Putamen (tissue), 1 donor: ENCODE data around the gene AGAP2.

Experiments
- DNase-seq: peaks from one replicate; pipeline ENCODE4 v3.0.0-alpha.2; 2016; ENCODE audit warnings: low spot score

Gene AGAP2

DNA sequence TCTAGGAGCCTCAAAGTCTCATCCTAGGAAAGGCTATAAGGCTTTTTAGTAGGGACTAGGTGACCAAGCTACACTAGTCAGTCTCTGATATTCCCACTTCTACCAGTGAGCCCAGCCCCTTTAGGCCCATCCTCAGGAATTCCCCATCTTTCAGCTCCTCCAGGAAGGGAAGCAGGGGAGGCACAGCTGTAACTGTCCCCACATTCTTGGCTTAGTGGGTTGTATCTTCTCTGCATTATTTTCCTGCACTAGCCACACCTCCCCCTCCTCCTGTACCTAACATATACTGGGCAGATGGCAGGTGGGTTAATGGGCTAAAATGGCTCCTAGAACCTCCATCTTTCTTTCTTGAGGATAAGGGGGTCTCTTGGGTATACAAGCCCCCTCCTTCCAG lies 28.8 kb upstream of the AGAP2 start:
- DNase-seq, result no peak

GRCh38 chr12:57766464-57767304 lies 28.1 kb upstream of the AGAP2 start, which contains the start of gene CYP27B1:
CYP27B1 (minus strand) TSS chr12:57767078; CDS start chr12:57767041, 37 bp downstream.
- DNase-seq, result no peak

- DNase-seq, result no peak
Observed at GRCh38 chr12:57765698-57766463, 27.3 kb upstream of the AGAP2 start.

- DNase-seq, result no peak
Observed at GRCh38 chr12:57765003-57765697, 26.6 kb upstream of the AGAP2 start.

DNA sequence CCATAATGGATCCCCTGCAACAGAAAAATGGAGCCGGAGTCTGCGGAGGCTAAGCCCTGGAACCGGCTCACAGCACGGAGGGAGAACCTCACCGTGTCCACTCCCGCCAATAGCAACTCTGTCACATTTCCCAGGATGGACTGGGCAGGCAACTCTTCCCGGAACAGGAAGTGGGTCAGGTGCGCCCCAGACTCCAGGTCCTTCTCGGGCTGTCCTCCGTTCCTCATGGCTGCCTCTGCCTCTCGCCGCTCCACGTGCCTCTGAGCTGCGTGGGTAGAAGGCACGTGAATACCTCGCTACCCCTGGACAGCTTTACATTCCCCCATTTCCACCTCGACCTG lies 26.1 kb upstream of the AGAP2 start:
- DNase-seq, result no peak

- no peak for DNase-seq
Observed at GRCh38 chr12:57763881-57764661, 25.5 kb upstream of the AGAP2 start.

GRCh38 chr12:57762463-57762862 lies 23.9 kb upstream of the AGAP2 start:
- no peak for DNase-seq

GRCh38 chr12:57761391-57761998 lies 23.0 kb upstream of the AGAP2 start:
- DNase-seq, result no peak

DNA sequence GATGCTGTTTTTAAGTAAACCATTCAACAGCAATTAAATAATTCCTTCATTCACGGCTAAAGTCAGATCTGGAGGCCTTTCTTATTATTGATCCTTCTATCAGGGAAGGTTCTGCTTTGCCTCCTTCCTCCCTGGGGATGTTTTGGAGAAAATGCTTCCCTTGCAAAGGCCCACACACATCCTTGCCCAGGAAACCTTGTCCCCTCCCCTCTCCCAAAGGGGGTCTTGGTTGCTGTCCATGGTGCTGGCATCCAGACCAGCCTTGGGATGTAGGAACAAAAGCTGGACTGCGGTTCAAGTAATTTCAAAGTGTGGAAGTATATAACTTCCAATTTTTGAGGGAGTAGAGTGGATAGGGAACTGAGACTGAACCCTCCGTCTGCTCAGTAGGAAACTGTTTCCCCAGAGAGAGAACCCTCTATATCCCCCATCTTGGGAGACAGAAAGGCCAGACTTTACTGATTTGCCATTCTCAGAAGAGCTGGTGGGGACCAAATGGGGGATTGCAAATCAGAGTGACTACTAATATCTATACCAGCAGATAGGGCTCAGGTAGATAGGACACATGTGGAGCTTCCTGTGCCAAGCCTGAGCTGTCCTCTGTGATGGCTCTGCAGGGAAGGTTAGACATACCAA lies 21.9 kb upstream of the AGAP2 start:
- DNase-seq, result no peak

DNA sequence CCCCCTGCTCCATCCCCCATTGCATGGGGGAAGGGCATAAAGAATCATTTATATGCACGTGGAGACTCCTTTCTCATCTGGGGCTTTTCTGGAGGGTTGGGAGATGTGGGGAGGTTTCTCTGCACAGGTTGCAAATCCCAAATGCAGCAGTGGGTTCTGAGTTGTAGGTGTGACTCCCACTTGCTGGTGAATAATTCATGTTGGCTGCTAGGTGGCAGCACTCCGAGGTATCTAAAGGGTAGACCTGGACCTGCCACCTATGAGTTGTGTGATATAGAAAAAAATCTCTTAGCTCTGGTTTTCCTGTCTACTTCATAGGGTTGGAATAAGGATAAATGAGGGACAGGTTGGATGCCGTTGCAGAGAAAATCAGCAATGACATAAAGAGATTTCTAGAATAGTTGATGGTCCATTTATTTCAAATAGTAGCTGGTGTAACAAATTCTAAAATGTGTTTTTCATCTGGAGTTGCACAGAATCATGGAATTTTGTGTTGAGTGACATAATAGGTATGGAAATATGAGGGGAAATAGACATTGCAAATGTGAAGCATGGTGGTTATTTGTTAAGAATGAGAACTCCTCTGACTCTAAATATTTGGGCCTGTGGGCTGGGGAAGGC lies 20.9 kb upstream of the AGAP2 start:
- no peak for DNase-seq

GRCh38 chr12:57758552-57759359 lies 20.2 kb upstream of the AGAP2 start:
- no peak for DNase-seq

DNA sequence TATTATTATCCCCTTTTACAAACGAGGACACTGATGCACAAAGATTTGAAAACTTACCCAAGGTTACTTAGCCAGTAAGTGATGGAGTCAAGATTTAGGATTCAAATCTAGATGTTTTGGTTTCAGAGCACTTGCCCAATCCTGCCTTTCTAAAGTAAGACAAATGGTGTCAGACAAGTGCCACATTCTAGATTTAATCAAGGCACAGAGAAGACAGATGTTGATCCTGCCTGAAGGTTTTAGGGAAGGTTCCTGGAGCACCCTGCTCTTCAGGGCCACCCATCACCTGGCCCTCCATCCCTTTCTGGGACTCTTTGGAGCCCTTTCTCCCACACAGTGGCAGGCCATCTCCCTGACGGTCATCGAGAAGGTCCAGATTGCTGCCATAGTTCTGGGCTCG lies 19.2 kb upstream of the AGAP2 start:
- DNase-seq, result no peak

- no peak for DNase-seq
Observed at GRCh38 chr12:57756406-57757341, 18.1 kb upstream of the AGAP2 start.

DNA sequence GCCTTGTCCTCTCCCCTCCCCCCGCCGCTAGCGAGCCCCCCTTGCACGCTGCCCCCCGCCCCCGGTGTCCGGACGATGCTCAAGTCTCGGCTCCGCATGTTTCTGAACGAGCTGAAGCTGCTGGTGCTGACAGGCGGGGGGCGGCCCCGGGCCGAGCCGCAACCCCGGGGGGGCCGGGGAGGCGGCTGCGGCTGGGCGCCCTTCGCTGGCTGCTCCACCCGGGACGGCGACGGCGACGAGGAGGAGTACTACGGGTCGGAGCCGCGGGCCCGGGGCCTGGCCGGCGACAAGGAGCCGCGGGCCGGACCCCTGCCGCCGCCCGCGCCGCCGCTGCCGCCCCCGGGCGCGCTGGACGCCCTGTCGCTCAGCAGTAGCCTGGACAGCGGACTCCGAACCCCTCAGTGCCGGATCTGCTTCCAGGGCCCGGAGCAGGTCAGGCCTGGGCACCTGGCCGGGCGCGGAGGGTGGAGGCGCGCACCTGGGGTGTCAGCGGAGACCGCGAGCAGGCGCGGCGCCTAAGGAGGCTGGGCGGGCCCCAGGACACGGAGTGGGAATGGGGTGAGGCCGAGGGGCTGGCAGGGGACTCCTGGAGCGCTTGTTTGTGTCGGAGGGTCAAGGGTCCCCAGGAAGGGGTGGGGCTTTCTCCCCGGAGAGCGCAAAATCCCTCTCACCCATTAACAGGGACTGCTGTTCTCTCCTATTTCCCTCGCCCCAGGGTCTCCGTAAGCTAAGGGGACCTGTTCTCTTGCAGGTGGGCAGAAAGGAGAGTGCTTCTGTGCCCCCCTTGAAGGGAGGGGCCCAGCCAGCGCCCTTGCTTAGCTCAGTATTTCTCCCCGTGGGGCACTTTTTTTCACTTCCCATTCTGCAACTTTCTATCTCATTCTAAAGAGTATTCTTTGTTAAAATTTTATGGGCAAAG lies 17.2 kb upstream of the AGAP2 start:
- DNase-seq, result no peak

DNA sequence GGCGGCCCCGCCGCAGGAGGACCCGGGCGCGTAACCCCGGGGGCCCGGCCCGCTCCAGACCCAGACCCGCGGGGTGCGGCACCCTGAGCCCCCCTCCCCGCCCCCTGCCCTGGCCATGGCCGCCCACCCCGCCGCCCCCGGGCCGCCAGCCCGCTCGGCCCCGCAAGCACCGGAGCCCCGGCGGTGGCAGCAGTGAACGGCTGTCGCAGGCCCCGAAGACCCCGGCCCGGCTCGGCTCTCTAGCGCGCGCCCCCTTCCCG lies 16.6 kb upstream of the AGAP2 start:
- DNase-seq, result no peak

- no peak for DNase-seq
Observed at GRCh38 chr12:57754411-57755193, 16.1 kb upstream of the AGAP2 start, which contains the start of gene MARCHF9. MARCHF9 (plus strand) TSS chr12:57755103; CDS start chr12:57755529, 426 bp downstream.
